Spleen (tissue), 7 donors: ENCODE data around the gene HOXD4.

Experiments
- POLR2A ChIP-seq, 3 donors: fragments of 450-650 bp; IDR thresholded peaks; one replicate each; pipeline ENCODE4 v1.5.1; 2017; ENCODE audit warnings: antibody characterized with exemption in 3 of 3, mild to moderate bottlenecking in 1 of 3
- POLR2AphosphoS5 ChIP-seq, 3 donors: sonication (generic); formaldehyde crosslinking; IDR thresholded peaks; one replicate each; pipeline ENCODE4 v1.5.1; 2017; ENCODE audit warnings: antibody characterized with exemption in 3 of 3
- TF ChIP-seq, protein P1 (sequence below), 11 experiments: fragments of 200-600 bp in 7 of 11; fragments of 450-650 bp in 4 of 11; sonication (generic) in 4 of 11; IDR thresholded peaks in 8 of 11; conservative IDR thresholded peaks in 3 of 11; 1 replicate in 7 of 11; 2 replicates in 4 of 11; pipeline versions ENCODE4 v1.4.0 to v1.8.0; 2016 to 2021; ENCODE audit warnings: antibody characterized with exemption in 11 of 11, inconsistent platforms in 4 of 11, mild to moderate bottlenecking in 1 of 11
- donor health status: DM: no; HTN: no; CAD: no; lungs with moderate emphysema.
- donor health status: DM: no; HTN: no; CAD: no.
- donor health status: DM: no; HTN: no; CAD: no.

DNA sequence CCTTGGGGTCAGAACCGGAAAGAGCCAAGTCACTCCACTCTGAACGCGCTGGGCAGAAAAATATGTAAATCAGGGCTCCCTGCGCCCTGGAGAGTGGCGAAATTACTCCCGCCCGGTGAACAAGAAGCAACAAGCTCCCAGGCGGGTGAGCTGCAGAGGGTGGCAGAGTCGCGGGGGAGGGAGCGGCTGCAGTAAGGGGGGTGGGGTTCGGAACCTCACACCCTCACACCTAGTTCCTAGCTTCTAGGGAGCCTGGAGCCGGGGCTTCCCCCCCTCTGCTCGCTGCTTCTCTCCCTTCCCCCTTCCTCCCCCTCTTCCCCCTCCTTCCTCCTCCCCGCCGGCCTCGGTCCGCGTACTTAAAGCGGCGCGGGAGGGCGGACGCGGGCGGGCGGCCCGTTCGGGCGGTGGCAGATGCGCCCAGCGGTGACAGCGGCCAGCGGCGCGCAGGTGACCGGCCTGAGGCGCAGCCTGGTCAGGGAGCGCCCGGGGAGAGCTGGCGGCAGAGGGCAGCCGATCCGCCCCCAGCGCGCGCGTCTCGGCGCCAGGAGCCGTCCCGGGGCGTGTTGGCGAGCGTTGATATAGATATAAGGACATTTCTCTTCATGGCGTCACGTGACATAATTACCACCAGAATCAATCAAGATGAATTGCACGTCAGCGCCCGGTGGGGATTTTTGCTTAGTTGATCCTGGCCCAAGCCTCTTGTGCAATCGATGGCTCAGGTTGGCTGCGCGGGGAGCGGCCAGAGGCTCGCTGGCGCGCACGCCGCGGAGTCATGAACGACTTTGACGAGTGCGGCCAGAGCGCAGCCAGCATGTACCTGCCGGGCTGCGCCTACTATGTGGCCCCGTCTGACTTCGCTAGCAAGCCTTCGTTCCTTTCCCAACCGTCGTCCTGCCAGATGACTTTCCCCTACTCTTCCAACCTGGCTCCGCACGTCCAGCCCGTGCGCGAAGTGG, 44.5 kb upstream of the HOXD4 start, which contains the start of gene HOXD11:
- TF ChIP-seq, protein P1, sequence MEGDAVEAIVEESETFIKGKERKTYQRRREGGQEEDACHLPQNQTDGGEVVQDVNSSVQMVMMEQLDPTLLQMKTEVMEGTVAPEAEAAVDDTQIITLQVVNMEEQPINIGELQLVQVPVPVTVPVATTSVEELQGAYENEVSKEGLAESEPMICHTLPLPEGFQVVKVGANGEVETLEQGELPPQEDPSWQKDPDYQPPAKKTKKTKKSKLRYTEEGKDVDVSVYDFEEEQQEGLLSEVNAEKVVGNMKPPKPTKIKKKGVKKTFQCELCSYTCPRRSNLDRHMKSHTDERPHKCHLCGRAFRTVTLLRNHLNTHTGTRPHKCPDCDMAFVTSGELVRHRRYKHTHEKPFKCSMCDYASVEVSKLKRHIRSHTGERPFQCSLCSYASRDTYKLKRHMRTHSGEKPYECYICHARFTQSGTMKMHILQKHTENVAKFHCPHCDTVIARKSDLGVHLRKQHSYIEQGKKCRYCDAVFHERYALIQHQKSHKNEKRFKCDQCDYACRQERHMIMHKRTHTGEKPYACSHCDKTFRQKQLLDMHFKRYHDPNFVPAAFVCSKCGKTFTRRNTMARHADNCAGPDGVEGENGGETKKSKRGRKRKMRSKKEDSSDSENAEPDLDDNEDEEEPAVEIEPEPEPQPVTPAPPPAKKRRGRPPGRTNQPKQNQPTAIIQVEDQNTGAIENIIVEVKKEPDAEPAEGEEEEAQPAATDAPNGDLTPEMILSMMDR (IDR thresholded peaks at IDR 0.05 in 8 of 11, conservative IDR thresholded peaks at IDR 0.05 in 3 of 11), result no peak
- TF ChIP-seq POLR2AphosphoS5 (IDR thresholded peaks at IDR 0.05) (no peak), POLR2A (IDR thresholded peaks at IDR 0.05) (no peak)
